Camera-type eye (tissue), 1 donor: ENCODE data around the gene GRHL3. TPM values are rescaled to one million over a fixed set of nuclear protein-coding genes. Genes with fewer than 3 reads are reported as not detected.

Source experiments
- total RNA-seq: library from RNA; depleted of rRNA; stranded (reverse); fragments of >200 nt; gene quantifications from one replicate; pipeline ENCODE4 v1.2.3, GENCODE V29; 2014

GRHL3 gene
- 0.55 TPM for total RNA-seq

GRCh38 chr1:24319312-24319863, at the start of gene GRHL3:
Gene GRHL3, plus strand, starts transcription at chr1:24319357. Its CDS starts 195 bp downstream, at chr1:24319552.

Other genes with a start within 250 kb of the GRHL3 start
- 20.3 TPM for gene MYOM3, start 207.2 kb upstream of the GRHL3 start, total RNA-seq
- gene IL22RA1, start 176.2 kb upstream of the GRHL3 start, total RNA-seq: not detected
- 1.6 TPM for gene IFNLR1, start 132.1 kb upstream of the GRHL3 start, total RNA-seq
- 4.7 TPM for gene STPG1, start 94.4 kb downstream of the GRHL3 start, total RNA-seq
- gene NIPAL3, start 96.4 kb downstream of the GRHL3 start, total RNA-seq: 41.6 TPM
- 15.1 TPM for gene RCAN3, start 183.5 kb downstream of the GRHL3 start, total RNA-seq
- 2.1 TPM for gene NCMAP, start 236.7 kb downstream of the GRHL3 start, total RNA-seq